SH-SY5Y (cell line): Measurements from ENCODE around the gene CCM2L.

ENCODE experiments used
- GATA2 ChIP-seq: IDR thresholded peaks from 2 replicates; pipeline ENCODE4 v1.6.1; 2011; ENCODE audit warnings: mild to moderate bottlenecking, low read depth, low read length
- GATA3 ChIP-seq: IDR thresholded peaks from 2 replicates; pipeline ENCODE4 v1.6.1; 2011; ENCODE audit warnings: low read depth, mild to moderate bottlenecking, low read length, moderate library complexity

DNA sequence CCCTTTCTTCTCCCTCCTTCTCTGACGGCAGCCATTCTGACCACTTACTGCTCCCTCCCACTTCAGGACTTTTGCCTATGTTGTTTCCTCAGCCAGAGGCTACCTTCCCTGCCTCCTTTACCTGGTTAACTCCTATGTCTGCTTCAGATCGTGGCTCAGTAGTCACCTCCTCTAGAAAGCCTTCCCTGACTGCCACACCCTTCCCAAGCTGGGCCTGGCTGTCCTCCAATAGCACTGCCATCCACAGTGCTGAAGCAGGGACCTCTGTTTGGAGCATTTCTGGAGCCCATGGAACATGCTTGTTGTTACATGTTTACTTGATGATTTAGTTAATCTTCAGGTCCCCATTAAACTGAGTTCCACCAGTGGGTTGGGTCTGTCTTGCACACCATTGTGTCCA, 28.5 kb upstream of the CCM2L start:
- no peak for TF ChIP-seq GATA3
- TF ChIP-seq GATA2 = no peak
